ENCODE data around the gene UCN2. TPM values are rescaled to one million over a fixed set of nuclear protein-coding genes. Genes with fewer than 3 reads are reported as not detected.

The UCN2 gene
- total and polyA plus RNA-seq, 2 of the 4 experiments (the other 2 are of a cell fraction), result 0.54 to 2.7 TPM

GRCh38 chr3:48555949-48556795, 7.4 kb downstream of the UCN2 start (continued):
- no peak for TF ChIP-seq MAZ (IDR thresholded peaks at IDR 0.05; ENCODE audit: borderline replicate concordance, low read depth, low read length)
- no peak for TF ChIP-seq SMC3 (IDR thresholded peaks at IDR 0.05; ENCODE audit: low read depth, low read length)
- TF ChIP-seq CHD1 (IDR thresholded peaks at IDR 0.05; ENCODE audit: low read depth, low read length), result no peak

DNA sequence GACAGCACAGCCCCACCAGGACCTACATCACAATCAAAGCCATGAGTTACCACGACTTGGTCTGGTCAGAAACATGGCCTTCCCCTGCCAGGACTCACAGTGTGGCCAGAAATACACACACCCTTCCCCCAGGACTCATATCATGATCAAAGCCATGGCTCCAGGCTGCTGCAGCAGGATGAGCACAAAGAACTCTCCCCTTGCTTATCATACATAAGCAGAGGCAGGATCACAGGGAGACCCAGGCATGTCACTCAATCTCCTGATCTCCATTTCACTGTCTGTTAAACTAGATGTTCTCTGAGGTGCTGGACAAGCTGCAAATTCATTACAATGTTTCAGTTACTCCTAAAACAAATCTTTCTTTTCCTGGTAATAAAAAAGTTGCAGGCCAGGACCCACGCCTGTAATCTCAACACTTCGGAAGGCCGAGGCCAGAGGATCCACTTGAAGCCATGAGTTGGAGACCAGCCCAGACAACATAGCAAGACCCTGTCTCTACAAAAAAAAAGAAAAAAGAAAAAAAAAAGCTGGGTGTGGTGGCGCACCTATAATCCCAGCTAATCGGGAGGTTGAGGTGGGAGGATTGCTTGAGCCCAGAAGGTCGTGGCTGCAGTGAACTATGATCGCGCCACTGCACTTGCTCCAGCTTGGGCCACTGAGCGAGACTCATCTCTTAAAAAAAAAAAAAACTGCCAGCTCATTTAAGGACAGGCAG, 8.2 kb downstream of the UCN2 start:
- Histone ChIP-seq H3K9me3 (ENCODE audit: control insufficient read depth, insufficient read depth, low read length) (no peaks in the 10 kb centered on the region), H2BK5ac (ENCODE audit: low read depth, low read length, poor library complexity, severe bottlenecking) (no peak overlapping the region), H2BK15ac (ENCODE audit: low read depth, low read length) (no peak overlapping the region), H3K18ac (ENCODE audit: low read depth, low read length) (no peak overlapping the region), H3K9me1 (ENCODE audit: insufficient read depth, low read length) (peaks cover 16% of the 10 kb centered on the region), H3K27ac (ENCODE audit: insufficient read depth, low read length) (no peak overlapping the region), H3K4me3 (ENCODE audit: insufficient read depth, low read depth, low read length) (peak overlapping the region; percentile 67; the same call in 1 of the 2 replicates), H3K4me2 (ENCODE audit: low read depth, low read length) (peak overlapping the region; percentile 62), H4K91ac (ENCODE audit: insufficient read depth, low read depth, low read length) (no peak overlapping the region), H3K56ac (ENCODE audit: extremely low read depth, insufficient read depth, low read length) (no peak overlapping the region), H4K8ac (ENCODE audit: low read depth in 2 of 2, low read length in 2 of 2) (no peak overlapping the region; a peak in 2 of 4 replicates), H4K20me1 (ENCODE audit: insufficient read depth, low read length) (peaks cover 14% of the 10 kb centered on the region; the same call in 1 of the 2 replicates), H2BK120ac (ENCODE audit: low read depth, low read length) (no peak overlapping the region), H2AFZ (replicated peaks; ENCODE audit: low read length, poor library complexity) (no peak overlapping the region), H4K5ac (ENCODE audit: low read depth, low read length) (no peak overlapping the region), H3K23ac (ENCODE audit: low read depth, low read length) (no peak overlapping the region), H3K14ac (replicated peaks; ENCODE audit: low read depth, low read length) (no peak overlapping the region), H3K27me3 (ENCODE audit: control insufficient read depth, insufficient read depth, low read length) (no peaks in the 10 kb centered on the region), H3K9ac (ENCODE audit: low read depth, low read length) (peak overlapping the region; percentile 75; the same call in 1 of the 2 replicates), H2AK5ac (ENCODE audit: low read depth, low read length) (peak overlapping the region; percentile 5), H3K4ac (ENCODE audit: low read depth, low read length) (no peak overlapping the region), H3K79me1 (ENCODE audit: low read depth in 1 of 2, low read length in 2 of 2) (peaks cover 21 to 61% of the 10 kb centered on the region in 2 experiments), H2BK20ac (ENCODE audit: low read depth, low read length) (no peak overlapping the region), H3K36me3 (ENCODE audit: control insufficient read depth, insufficient read depth, low read length) (no peaks in the 10 kb centered on the region), H2AK9ac (replicated peaks; ENCODE audit: low read depth, low read length, poor library complexity) (no peak overlapping the region), H3K4me1 (ENCODE audit: control insufficient read depth, insufficient read depth, low read length) (peaks cover 22% of the 10 kb centered on the region)
- TF ChIP-seq SMC3 (IDR thresholded peaks at IDR 0.05; ENCODE audit: low read depth, low read length), result no peak
- TF ChIP-seq CHD1 (IDR thresholded peaks at IDR 0.05; ENCODE audit: low read depth, low read length), result no peak
- TF ChIP-seq CTCF (conservative IDR thresholded peaks at IDR 0.05; ENCODE audit: low read depth, low read length), result no peak
- TF ChIP-seq ELK1 (IDR thresholded peaks at IDR 0.05; ENCODE audit: borderline replicate concordance, low read depth, low read length), result no peak
- no peak for TF ChIP-seq MAZ (IDR thresholded peaks at IDR 0.05; ENCODE audit: borderline replicate concordance, low read depth, low read length)
- intact Hi-C loops (cut with micrococcal nuclease) (no loop called here), dilution Hi-C loops (cut with HindIII; ENCODE audit: low sequenced_read_pairs, unreplicated experiment) (no loop called here), in situ Hi-C loops (cut with MboI; ENCODE audit: low sequenced_read_pairs) (loop anchor here (5.0 kb wide), 1 partner anchor 88 kb away; a partner anchor contains a TSS)
- DNase-seq (no peak), ATAC-seq (ENCODE audit: low read depth) (no peak)
- POLR2A ChIA-PET (ENCODE audit: unreplicated experiment), result no interaction called here
- 100% methylated on average over 1 of the region's 10 CpGs; no CpG with 5 or more reads in 1 of the 2 experiments for WGBS, 2 experiments (ENCODE audit: extremely low coverage in 2 of 2, insufficient read length in 1 of 2)
- no TSS peak for BruUV-seq (replicated peaks)
- CTCF ChIA-PET, result interaction anchor here (1.0 kb wide), 1 partner anchor 119 kb away, joined by 6 read pairs; no protein-coding TSS in a partner anchor
